ENCODE measurements around the gene FOXRED1. TPM values are rescaled to one million over a fixed set of nuclear protein-coding genes. Genes with fewer than 3 reads are reported as not detected.

FOXRED1 gene
- total and polyA plus RNA-seq, 10 of the 15 experiments (the other 5 are each of a cell fraction or from before 2014, with no cell fraction given): 9.9 to 67.7 (median 38.0) TPM

DNA sequence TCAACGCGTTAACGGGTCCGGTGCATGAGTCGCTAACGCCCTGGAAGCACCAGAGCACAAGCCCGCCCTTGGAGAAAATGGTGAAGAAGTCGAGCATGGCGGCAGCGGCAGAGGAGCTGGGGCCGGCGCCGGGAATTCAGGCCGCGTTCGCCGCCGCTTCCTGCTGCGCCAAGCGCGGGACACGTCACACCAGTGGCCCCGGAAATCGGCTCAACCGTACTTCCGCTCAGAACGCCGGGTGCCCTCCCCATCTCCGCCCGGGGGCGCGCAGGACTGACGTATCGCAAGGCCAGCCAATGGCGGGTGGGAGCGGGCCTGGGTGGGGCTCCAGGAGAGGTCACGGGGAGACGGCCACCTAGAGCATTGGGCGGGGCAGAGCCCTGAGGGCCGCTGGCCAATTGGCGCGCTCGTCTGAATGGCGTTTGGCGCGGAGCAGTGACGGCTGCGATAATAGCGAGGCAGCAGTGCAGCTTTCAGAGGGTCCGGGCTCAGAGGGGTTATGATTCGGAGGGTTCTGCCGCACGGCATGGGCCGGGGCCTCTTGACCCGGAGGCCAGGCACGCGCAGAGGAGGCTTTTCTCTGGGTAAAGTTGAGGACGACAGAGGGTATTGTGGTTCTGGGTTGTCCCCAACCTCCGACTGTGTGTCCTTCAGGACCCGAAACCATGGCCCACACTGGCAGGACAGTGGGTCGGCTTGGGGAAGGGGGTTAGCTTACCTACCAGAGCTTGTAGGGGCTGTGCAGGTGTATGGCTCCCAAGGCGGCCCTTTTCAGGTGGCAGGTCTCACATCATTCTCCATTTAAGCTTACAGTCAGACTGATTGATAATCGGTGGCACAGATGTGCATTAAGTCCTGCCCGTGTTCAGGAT lies at the start of gene FOXRED1, which contains the start of gene SRPRA (continued):
- TF ChIP-seq ESRRA (IDR thresholded peaks at IDR 0.05; ENCODE audit: low read length): no peak
- TF ChIP-seq, protein P1, sequence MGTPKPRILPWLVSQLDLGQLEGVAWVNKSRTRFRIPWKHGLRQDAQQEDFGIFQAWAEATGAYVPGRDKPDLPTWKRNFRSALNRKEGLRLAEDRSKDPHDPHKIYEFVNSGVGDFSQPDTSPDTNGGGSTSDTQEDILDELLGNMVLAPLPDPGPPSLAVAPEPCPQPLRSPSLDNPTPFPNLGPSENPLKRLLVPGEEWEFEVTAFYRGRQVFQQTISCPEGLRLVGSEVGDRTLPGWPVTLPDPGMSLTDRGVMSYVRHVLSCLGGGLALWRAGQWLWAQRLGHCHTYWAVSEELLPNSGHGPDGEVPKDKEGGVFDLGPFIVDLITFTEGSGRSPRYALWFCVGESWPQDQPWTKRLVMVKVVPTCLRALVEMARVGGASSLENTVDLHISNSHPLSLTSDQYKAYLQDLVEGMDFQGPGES (IDR thresholded peaks at IDR 0.05): peak; percentile 75
- TF ChIP-seq, protein P2, sequence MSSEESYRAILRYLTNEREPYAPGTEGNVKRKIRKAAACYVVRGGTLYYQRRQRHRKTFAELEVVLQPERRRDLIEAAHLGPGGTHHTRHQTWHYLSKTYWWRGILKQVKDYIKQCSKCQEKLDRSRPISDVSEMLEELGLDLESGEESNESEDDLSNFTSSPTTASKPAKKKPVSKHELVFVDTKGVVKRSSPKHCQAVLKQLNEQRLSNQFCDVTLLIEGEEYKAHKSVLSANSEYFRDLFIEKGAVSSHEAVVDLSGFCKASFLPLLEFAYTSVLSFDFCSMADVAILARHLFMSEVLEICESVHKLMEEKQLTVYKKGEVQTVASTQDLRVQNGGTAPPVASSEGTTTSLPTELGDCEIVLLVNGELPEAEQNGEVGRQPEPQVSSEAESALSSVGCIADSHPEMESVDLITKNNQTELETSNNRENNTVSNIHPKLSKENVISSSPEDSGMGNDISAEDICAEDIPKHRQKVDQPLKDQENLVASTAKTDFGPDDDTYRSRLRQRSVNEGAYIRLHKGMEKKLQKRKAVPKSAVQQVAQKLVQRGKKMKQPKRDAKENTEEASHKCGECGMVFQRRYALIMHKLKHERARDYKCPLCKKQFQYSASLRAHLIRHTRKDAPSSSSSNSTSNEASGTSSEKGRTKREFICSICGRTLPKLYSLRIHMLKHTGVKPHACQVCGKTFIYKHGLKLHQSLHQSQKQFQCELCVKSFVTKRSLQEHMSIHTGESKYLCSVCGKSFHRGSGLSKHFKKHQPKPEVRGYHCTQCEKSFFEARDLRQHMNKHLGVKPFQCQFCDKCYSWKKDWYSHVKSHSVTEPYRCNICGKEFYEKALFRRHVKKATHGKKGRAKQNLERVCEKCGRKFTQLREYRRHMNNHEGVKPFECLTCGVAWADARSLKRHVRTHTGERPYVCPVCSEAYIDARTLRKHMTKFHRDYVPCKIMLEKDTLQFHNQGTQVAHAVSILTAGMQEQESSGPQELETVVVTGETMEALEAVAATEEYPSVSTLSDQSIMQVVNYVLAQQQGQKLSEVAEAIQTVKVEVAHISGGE (CRISPR knock-in tag; IDR thresholded peaks at IDR 0.05): 0 out of 2 replicates have a peak, but pooled peaks have one; percentile 3
- peak; percentile 64 for TF ChIP-seq SMARCA5 (IDR thresholded peaks at IDR 0.05)
- peak; percentile 44 for TF ChIP-seq RELA (IDR thresholded peaks at IDR 0.05; ENCODE audit: borderline replicate concordance, partially characterized antibody)
- no peak for TF ChIP-seq ASH2L (IDR thresholded peaks at IDR 0.05; ENCODE audit: borderline replicate concordance, low read depth)
- TF ChIP-seq HDGF (IDR thresholded peaks at IDR 0.05): no peak; the same call in 1 of the 2 replicates
- TF ChIP-seq NR2C2 (IDR thresholded peaks at IDR 0.05; ENCODE audit: borderline replicate concordance, control insufficient read depth, insufficient read length, low read depth): no peak
- no peak for TF ChIP-seq BRCA1 (IDR thresholded peaks at IDR 0.05; ENCODE audit: low read depth, low read length)
- TF ChIP-seq, protein P3, sequence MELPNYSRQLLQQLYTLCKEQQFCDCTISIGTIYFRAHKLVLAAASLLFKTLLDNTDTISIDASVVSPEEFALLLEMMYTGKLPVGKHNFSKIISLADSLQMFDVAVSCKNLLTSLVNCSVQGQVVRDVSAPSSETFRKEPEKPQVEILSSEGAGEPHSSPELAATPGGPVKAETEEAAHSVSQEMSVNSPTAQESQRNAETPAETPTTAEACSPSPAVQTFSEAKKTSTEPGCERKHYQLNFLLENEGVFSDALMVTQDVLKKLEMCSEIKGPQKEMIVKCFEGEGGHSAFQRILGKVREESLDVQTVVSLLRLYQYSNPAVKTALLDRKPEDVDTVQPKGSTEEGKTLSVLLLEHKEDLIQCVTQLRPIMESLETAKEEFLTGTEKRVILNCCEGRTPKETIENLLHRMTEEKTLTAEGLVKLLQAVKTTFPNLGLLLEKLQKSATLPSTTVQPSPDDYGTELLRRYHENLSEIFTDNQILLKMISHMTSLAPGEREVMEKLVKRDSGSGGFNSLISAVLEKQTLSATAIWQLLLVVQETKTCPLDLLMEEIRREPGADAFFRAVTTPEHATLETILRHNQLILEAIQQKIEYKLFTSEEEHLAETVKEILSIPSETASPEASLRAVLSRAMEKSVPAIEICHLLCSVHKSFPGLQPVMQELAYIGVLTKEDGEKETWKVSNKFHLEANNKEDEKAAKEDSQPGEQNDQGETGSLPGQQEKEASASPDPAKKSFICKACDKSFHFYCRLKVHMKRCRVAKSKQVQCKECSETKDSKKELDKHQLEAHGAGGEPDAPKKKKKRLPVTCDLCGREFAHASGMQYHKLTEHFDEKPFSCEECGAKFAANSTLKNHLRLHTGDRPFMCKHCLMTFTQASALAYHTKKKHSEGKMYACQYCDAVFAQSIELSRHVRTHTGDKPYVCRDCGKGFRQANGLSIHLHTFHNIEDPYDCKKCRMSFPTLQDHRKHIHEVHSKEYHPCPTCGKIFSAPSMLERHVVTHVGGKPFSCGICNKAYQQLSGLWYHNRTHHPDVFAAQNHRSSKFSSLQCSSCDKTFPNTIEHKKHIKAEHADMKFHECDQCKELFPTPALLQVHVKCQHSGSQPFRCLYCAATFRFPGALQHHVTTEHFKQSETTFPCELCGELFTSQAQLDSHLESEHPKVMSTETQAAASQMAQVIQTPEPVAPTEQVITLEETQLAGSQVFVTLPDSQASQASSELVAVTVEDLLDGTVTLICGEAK (IDR thresholded peaks at IDR 0.05; ENCODE audit: borderline replicate concordance): peak; percentile 92
- TF ChIP-seq, protein P4, sequence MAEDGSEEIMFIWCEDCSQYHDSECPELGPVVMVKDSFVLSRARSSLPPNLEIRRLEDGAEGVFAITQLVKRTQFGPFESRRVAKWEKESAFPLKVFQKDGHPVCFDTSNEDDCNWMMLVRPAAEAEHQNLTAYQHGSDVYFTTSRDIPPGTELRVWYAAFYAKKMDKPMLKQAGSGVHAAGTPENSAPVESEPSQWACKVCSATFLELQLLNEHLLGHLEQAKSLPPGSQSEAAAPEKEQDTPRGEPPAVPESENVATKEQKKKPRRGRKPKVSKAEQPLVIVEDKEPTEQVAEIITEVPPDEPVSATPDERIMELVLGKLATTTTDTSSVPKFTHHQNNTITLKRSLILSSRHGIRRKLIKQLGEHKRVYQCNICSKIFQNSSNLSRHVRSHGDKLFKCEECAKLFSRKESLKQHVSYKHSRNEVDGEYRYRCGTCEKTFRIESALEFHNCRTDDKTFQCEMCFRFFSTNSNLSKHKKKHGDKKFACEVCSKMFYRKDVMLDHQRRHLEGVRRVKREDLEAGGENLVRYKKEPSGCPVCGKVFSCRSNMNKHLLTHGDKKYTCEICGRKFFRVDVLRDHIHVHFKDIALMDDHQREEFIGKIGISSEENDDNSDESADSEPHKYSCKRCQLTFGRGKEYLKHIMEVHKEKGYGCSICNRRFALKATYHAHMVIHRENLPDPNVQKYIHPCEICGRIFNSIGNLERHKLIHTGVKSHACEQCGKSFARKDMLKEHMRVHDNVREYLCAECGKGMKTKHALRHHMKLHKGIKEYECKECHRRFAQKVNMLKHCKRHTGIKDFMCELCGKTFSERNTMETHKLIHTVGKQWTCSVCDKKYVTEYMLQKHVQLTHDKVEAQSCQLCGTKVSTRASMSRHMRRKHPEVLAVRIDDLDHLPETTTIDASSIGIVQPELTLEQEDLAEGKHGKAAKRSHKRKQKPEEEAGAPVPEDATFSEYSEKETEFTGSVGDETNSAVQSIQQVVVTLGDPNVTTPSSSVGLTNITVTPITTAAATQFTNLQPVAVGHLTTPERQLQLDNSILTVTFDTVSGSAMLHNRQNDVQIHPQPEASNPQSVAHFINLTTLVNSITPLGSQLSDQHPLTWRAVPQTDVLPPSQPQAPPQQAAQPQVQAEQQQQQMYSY (CRISPR knock-in tag; IDR thresholded peaks at IDR 0.05): no peak
- TF ChIP-seq ATF7 (IDR thresholded peaks at IDR 0.05; ENCODE audit: low read depth): peak; percentile 57; the same call in 1 of the 2 replicates
- peak; percentile 35; the same call in 2 of the 3 replicates for TF ChIP-seq POU2F2 (IDR thresholded peaks at IDR 0.05; ENCODE audit: borderline replicate concordance, low read depth, low read length)
- TF ChIP-seq SREBF1 (IDR thresholded peaks at IDR 0.05; ENCODE audit: low read length): 0 out of 2 replicates have a peak, but pooled peaks have one; percentile 22
- peak; percentile 97 for TF ChIP-seq NFYB (IDR thresholded peaks at IDR 0.05; ENCODE audit: insufficient read depth, low read depth, low read length)
- TF ChIP-seq POLR2A (IDR thresholded peaks at IDR 0.05; ENCODE audit: low read depth, low read length): peak; percentile 94
- TF ChIP-seq YY1 (IDR thresholded peaks at IDR 0.05; ENCODE audit: low read depth, low read length): peak; percentile 90

All from GM12878 (cell line).